HG02571 (cell line): ENCODE results near the gene GMPR2.

Experiments
- ATAC-seq: cut with Tn5 transposase; IDR thresholded peaks from one replicate; pipeline ENCODE4 v1.9.1; 2021; ENCODE audit warnings: mild to moderate bottlenecking, moderate library complexity; ENCODE audit not compliant: unreplicated experiment

GMPR2 gene

DNA sequence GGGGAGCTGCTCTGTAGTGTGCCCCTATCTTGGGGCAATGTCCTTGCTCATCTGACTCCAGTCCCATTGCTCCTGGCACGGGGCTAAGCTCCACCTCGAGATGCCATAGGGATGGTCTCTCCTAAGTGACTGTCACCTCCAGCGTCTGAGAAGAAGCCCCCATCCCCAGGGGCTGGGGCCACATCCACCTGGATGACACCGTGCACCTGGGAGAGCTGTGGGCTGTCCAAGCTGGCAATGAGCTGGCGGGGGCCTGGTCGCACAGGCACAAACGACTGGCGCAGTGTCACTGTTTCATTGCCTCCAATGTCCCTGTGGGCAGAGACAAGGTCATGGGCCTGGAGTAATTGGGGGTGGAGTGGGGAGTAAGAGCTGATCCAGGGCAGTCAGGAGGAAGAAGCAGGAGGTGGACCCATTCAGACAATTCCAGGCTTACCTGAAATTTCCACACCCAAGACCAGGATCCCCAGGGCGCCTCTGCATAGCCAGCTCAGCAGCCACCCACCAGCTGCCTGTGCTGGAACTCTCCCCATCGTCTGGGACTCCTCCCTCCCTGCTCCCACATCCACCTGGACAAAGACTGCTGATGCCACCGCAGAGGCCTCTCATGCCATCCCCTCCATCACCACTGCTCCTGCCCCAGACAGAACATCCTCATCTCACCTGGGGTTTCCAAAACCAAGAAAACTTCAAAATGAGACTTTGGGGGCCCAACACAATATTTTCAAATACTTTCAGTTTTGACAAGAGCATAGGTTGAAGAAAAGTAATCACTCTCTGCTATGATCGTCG lies 16.7 kb downstream of the GMPR2 start:
- no peak for ATAC-seq

DNA sequence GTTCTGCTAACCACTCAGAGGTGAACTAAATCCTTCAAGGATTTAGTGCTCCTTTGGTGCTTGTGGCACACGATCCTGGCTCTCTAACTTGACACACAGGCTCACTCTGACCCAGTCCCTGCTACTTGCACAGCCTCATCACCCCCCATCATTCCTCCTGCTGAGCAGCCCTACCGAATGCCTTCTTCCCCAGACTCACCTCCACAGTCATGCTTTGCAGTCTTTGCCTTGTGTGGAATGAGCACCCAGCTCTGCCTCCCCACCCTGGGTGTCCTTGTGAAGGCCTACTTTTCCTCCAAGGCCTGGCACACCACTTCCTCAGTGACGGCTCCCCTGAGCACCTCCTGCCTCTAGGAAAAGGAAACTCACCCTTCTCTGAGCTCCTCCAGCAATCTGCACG lies 17.6 kb downstream of the GMPR2 start:
- ATAC-seq: no peak

DNA sequence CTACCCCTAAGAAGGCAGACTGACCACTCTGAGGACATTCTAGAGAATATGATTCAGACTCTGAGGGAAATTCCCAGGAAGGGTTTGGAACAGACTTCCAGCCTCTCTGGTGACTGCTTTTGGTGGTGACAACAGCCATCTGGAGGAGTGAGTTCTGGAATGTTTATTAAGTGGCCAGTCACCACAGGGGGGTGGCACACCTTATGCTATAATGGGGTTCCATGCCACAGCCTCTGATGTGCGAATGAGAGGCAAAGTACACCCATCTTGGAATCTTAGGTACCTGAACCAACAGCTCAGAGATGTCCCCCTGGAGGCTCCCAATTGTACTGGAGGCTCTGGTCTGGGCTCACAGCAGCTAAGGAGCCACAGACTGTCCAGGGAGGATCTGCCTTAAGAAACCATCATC lies 19.2 kb downstream of the GMPR2 start:
- no peak for ATAC-seq

GRCh38 chr14:24252289-24253124 lies 19.8 kb downstream of the GMPR2 start:
- no peak for ATAC-seq

DNA sequence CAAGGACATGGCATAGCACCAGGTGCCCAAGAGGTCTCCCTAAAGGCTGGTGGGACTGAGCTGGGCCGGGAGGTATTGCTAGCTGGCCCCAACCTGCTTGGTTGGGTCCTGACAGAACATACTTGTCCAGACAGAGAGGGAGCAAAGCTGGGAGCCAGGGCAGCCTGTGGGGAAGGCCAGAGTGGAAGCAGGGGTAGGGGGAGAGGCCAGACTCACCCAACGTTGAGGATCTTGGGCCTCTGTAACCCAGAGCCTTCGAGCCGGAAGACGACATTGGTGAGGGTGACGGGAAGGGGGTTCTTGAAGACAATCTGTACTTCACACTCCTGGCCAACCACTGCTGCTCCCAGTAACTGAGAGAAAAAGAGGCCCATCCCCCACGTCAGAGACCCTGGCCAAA lies 21.2 kb downstream of the GMPR2 start:
- ATAC-seq: no peak

DNA sequence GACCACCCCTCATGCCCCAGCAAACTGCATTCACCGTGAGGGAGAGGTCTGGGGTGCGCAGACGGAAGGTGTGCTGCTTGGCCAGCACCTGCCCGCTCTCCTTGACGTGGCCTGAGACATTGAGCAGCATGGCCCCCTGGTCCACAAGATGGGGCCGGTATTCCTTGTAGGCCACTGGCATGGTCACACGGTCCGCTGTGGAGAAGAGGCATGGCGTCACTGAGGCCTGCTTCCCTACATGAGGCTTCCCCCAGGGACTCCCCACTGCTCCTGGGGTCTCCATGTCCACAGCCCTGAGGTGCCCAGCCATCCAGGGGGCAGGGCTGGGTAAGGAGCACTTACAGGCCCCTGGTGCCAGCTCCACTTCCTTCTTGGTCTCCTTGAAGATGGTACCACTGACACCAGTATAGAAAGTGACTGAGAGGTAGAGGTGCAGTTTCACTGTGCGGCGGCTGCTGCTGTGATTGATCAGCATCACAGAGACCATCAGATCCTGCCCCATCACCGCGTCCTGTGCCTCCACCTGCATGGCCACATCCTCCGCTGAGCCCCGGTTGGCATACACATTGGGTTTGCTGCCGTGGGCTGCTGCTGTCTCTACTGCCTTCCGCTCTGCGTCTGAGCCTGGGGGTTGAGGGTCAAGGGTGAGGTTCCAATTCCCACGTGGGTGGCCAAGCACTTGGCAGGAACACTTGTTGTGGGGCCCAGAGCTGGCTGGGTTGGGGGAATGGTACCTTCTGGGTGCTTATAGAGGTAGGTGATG lies 22.1 kb downstream of the GMPR2 start:
- ATAC-seq: no peak

- no peak for ATAC-seq
Measured at GRCh38 chr14:24255438-24255837, 22.7 kb downstream of the GMPR2 start.

DNA sequence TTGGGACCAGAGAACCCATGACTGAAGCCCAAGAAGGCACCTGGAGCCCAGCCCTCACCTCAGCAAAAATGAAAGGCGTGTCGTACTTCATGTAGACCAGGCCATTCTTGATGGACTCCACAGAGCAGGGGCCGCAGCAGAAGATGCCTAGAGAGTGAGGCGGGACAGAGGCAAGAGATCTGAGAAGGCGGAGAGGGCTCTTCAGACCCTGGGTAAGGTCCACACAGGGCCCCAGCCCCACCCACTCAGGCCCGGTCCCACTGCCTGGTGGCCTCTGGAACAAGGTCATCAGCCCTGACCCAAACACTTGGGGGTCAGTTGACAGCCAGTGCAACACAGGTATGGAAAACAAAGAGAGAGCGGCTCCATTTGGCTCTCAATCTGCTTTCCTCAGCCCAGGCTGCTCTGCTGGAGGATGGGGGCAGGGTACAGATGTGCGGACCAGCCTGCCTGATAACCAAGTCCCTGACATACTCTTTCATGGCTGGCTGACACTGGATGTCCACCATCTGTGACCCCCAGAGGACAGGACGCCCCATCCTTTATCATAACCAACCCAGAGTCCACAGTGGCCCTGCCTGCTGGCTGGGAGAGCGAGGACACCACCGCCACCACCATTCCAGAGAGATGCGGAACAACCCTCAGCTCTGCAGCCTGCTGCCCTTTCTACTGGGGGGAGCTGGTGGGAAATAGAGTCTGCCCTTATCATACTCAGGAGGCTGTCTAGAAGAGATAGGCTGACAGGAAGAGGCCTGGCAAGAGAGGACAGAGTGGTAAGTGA lies 23.4 kb downstream of the GMPR2 start:
- ATAC-seq: no peak

GRCh38 chr14:24256960-24257359 lies 24.2 kb downstream of the GMPR2 start:
- ATAC-seq: no peak

GRCh38 chr14:24258119-24258518 lies 25.4 kb downstream of the GMPR2 start:
- ATAC-seq: no peak

DNA sequence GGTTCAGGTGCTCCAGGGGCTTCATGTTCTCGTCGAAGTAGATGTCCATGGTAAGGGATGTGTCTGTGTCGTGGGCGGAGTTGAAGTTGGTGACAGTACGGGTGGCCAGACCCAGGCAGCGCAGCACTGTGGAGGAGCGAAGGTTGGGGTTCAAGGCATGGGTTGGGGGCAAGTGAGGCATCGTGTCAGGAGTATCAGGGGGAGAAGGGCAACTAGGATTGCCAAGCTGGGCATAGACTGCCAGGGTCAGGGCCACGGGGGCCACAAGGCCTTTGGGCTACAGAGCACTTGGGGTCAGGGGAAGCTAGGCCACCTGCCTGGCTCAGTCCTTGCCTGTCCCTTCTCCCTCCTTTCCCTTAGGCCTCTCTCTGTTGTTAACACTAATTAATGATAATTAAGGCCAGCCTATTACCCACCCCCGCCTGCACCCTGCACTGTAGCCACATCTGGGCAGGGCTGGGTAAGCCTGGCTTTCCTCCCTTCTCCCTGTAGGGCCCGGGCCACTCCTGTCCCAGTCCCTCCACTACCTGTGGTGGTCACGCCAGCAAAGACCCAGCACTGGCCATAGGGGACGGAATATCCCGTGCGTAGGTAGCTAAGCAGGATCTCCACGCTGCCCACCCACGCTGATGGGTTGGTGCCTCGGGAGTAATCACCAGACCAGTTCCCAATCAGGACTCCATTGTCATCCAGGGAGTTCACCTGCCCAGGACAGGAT lies 26.0 kb downstream of the GMPR2 start:
- ATAC-seq: no peak

- no peak for ATAC-seq
Measured at GRCh38 chr14:24259282-24260025, 26.7 kb downstream of the GMPR2 start.

DNA sequence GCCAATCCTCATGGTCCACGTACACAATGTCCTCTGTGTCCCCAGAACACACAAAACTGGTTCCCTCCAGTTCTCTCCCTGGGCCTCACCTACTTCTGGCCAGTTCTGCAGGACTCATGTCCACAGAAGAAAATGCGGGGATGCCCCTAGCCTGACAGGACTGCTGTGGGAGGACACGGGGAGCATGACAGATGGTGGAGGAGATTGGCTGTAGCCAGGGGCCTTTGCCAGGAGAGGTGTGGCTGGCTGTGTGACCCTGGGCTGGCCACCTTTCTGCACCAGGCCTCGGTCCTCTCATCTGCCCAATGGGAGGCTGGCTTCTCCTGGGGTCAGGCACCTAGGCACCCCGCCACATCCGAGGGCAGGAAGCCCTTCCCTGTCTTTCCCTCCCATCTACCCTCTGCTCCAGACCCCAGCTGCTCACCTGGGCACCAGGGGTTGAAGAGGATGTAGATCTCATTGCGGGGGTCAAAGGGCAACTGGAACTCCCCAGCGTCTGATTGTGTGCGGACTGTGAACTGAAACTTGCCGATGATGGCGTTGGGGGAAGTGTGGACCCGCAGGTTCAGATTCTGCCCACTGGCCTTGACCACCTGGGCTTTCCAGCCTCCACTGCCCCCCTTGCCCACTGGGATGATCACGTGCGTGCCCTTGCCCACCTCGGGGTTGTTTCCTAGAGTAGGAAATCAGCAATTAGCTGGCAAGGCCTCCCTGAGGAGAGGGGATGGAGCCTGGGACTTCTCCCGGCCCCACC lies 27.5 kb downstream of the GMPR2 start:
- no peak for ATAC-seq

GRCh38 chr14:24260780-24261157 lies 28.0 kb downstream of the GMPR2 start:
- ATAC-seq: no peak

DNA sequence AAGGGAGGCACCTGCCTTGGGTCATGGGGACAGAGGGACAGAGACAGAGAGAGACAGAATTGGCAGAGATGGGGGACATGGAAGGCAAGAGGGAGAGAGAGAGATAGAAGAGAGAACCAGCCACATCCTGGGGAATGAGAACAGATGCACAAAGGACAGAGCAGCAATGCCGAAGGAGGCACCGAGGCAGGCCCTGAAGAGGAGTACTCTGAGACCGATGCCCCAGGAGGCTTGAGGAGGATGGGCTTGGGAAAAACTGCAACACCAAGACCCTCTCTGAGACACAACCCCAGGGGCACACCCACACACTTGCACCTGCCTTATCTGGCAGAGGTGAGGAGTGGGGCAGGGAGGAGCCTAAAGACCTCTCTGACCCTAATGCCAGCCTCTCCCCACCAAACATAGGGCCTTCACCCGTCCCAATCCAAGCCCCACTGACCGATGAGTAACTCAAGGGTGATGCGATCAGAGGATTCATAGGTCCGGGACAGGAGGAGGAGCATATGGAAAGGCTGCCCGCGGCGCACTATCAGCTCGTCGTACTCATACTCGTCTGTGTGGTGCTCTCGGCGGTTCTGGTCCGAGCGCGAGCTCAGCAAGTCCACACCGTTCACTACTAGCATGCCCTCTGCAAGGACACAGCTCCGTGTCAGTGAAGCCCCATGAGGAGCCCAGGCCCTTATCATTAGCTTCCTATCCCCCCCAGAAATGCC lies 28.7 kb downstream of the GMPR2 start:
- no peak for ATAC-seq

DNA sequence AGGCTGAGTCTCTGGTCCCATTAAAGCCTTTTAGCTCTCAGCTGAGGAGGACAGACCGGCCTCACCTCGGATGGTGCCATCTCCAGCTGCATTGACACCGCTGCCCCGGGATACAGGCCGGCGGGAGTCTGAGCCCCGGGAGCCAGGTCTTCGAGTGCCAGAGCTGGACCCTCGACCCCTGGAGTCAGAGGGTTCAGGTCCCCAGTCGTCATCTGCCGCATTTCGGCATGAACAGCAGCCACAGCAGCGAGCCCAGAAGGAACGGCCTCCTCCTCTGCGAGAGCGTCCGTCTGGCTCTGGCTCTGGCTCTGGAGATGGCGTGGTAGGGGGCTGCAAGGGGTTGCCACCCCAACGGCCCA lies 29.2 kb downstream of the GMPR2 start:
- ATAC-seq: no peak

DNA sequence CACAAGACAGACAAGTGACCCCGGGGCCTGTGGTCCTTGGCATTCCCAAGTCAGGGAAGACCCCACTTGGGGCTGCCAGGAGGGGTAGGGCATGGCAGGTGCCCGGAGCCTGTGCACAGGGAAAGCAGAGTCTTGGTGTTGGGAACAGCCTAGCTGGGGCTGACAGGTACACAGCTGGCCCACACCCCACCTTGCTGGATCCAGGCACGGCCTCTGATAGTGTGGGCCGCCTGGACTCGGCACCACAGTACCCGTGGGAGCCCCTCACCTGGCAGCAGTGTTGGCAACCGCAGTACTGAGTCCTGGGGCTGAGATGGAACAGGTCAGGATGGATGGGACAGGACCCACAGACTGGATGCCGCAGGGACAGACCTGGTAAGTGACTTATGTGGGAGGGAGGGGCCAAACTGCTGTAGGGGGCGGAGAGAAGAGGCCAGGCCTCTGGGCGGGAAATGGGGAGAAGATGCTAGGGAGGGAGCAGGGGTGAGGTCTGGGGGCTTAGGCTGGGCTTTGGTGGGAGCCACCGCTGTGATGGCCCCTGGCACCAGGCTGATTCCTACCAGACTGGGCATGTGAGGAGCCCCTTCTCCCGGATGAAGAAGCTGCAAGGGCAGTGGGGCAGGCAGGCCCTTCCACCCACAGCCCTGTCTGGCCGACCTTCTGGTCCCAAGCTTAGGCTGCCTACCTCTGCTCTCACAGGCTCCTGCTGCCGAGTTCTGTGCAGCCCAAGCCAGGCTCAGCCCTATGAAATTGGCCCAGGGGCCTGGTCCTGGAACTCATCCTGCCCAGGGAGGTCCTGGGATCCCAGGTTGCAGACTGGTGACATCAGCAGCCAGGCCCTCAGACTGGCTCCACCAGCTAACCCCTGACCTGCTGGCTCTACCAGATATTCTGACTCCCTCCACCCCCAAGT lies 30.3 kb downstream of the GMPR2 start, which contains the start of gene TGM1:
Gene TGM1 (minus strand): TSS at position 357 of the 913 bp plus-strand sequence. CDS start 825 bp downstream, outside the sequence.
- no peak for ATAC-seq
